Upper lobe of right lung (tissue), 1 donor: ENCODE results near the gene KLHL17. TPM values are rescaled to one million over a fixed set of nuclear protein-coding genes. Genes with fewer than 3 reads are reported as not detected.

Experiments used
- ATAC-seq: fragments of 200-7000 bp; cut with Tn5 transposase; one replicate; pipeline ENCODE4 v1.9.1; 2020; ENCODE audit warnings: mild to moderate bottlenecking, moderate library complexity
- DNase-seq: peaks from one replicate; pipeline ENCODE4 v3.0.0-alpha.2; 2020
- H3K27ac ChIP-seq: fragments of 200-600 bp; one replicate; pipeline ENCODE4 v1.8.0; 2022
- H3K27me3 ChIP-seq: fragments of 200-600 bp; one replicate; pipeline ENCODE4 v1.8.0; 2022; ENCODE audit warnings: mild to moderate bottlenecking
- H3K36me3 ChIP-seq: fragments of 200-600 bp; one replicate; pipeline ENCODE4 v1.8.0; 2022
- H3K4me1 ChIP-seq: fragments of 200-600 bp; one replicate; pipeline ENCODE4 v1.8.0; 2022
- H3K4me3 ChIP-seq: fragments of 200-600 bp; one replicate; pipeline ENCODE4 v1.8.0; 2022; ENCODE audit warnings: mild to moderate bottlenecking
- H3K9me3 ChIP-seq: fragments of 200-600 bp; one replicate; pipeline ENCODE4 v1.8.0; 2022
- intact Hi-C: fragments of 100-400 bp; cut with DNase I; formaldehyde crosslinking; loops from one replicate; pipeline ENCODE4 v1.11.0; 2022
- total RNA-seq: library from RNA; stranded (reverse); fragmentation: NEBNext Ultra II Directional; extraction: Animal tissue kit (Norgen Biotek cat#: 25700); gene quantifications from one replicate; pipeline ENCODE4 v1.2.1, GENCODE V29; 2021
- TF ChIP-seq, protein P1 (sequence below): fragments of 200-600 bp; IDR thresholded peaks from one replicate; pipeline ENCODE4 v1.8.0; 2022; ENCODE audit warnings: antibody characterized with exemption
- donor health status: DM: no; HTN: yes; CAD: no; lungs with severe emphysema.

KLHL17 gene
- total RNA-seq, 1 donor from 2014 or later: 17.0 TPM

- Histone ChIP-seq H3K27me3 (peaks cover 67% of the 10 kb centered on the region), H3K9me3 (no peaks in the 10 kb centered on the region), H3K4me1 (peaks cover 5% of the 10 kb centered on the region), H3K36me3 (no peaks in the 10 kb centered on the region), H3K27ac (no peak overlapping the region), H3K4me3 (no peak overlapping the region)
- intact Hi-C loops: no loop called here
- ATAC-seq (no peak), DNase-seq (peak; percentile 58)
- TF ChIP-seq, protein P1, sequence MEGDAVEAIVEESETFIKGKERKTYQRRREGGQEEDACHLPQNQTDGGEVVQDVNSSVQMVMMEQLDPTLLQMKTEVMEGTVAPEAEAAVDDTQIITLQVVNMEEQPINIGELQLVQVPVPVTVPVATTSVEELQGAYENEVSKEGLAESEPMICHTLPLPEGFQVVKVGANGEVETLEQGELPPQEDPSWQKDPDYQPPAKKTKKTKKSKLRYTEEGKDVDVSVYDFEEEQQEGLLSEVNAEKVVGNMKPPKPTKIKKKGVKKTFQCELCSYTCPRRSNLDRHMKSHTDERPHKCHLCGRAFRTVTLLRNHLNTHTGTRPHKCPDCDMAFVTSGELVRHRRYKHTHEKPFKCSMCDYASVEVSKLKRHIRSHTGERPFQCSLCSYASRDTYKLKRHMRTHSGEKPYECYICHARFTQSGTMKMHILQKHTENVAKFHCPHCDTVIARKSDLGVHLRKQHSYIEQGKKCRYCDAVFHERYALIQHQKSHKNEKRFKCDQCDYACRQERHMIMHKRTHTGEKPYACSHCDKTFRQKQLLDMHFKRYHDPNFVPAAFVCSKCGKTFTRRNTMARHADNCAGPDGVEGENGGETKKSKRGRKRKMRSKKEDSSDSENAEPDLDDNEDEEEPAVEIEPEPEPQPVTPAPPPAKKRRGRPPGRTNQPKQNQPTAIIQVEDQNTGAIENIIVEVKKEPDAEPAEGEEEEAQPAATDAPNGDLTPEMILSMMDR: no peak
Measured at GRCh38 chr1:913491-914130, 46.8 kb upstream of the KLHL17 start.

- Histone ChIP-seq H3K36me3 (no peaks in the 10 kb centered on the region), H3K4me3 (no peak overlapping the region), H3K27me3 (peaks cover 74% of the 10 kb centered on the region), H3K4me1 (peaks cover 5% of the 10 kb centered on the region), H3K9me3 (no peaks in the 10 kb centered on the region), H3K27ac (no peak overlapping the region)
- DNase-seq: peak; percentile 25
- intact Hi-C loops: no loop called here
- ATAC-seq: no peak
- TF ChIP-seq, protein P1: no peak
Measured at GRCh38 chr1:914131-914890, 46.1 kb upstream of the KLHL17 start.

DNA sequence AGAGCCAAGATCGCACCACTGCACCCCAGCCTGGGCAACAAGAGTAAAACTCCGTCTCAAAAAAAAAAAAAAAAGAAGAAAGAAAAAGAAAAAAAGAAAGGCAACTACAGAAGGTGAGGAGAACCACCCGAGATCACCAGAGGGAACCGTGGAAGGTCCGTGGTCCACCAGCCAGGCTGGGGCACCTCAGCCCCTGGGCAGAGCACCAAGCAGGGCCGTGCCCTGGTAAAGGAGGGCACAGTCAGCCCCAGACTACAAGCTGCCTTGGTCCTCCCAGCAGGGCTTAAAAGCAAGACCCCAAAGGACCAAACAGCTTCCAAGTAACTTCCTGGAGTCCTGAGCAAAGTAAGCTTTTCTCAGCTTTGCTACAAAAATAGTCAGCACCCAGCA lies 45.5 kb upstream of the KLHL17 start:
- H3K36me3 ChIP-seq: no peaks in the 10 kb centered on the region
- TF ChIP-seq, protein P1: no peak
- intact Hi-C loops: no loop called here
- peaks cover 5% of the 10 kb centered on the region for H3K4me1 ChIP-seq
- no peak overlapping the region for H3K27ac ChIP-seq
- no peak overlapping the region for H3K4me3 ChIP-seq
- H3K27me3 ChIP-seq: peaks cover 80% of the 10 kb centered on the region
- ATAC-seq (no peak), DNase-seq (peak; percentile 18)
- no peaks in the 10 kb centered on the region for H3K9me3 ChIP-seq

DNA sequence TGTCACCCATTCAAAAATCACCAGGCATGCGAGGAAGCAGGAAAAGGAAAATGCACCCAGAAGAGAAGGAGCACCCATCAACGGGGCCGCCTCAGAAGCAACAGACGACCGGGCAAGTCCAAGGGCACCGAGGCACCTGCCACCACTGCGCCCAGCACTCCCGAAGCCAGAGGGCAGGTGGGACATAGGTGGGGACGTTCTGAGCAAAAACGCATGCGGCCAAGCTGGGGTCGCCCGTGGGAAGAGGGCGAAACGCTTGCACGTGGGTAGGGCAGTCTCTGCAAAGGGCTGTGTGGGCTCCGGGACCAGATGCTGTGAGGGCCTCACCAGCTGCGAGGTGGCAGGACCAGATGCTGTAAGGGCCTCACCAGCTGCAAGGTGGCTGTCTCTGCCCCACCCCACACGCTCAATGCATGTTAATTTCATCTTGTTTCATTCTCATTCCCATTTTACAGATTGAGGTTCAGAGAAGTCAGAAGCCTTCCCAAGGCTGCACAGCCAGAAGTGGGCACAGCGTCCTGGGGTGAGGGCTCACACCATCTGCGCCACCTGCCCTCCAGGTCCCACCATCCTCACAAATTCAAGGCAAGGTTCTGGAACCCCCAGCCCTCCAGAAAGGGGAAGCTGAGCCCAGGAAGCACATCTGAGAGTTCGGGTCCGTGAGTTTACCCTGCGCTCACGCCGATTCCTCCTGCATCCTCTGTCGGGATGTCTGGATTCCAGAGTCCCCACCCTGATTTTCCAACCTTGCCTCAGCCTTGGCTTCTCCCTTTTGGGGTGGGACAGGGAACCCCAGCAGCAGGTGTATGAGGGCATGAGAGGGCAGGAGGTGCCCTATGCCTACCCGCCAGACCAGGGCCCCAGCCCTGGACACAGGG lies 44.9 kb upstream of the KLHL17 start:
- TF ChIP-seq, protein P1: no peak
- Histone ChIP-seq H3K9me3 (no peaks in the 10 kb centered on the region), H3K4me1 (peaks cover 8% of the 10 kb centered on the region), H3K27ac (no peak overlapping the region), H3K4me3 (no peak overlapping the region), H3K36me3 (no peaks in the 10 kb centered on the region), H3K27me3 (peaks cover 81% of the 10 kb centered on the region)
- ATAC-seq (no peak), DNase-seq (peak; percentile 54)
- intact Hi-C loops: no loop called here

GRCh38 chr1:916173-917075 lies 44.0 kb upstream of the KLHL17 start:
- Histone ChIP-seq H3K36me3 (no peaks in the 10 kb centered on the region), H3K27me3 (peaks cover 88% of the 10 kb centered on the region), H3K27ac (no peak overlapping the region), H3K4me1 (peaks cover 16% of the 10 kb centered on the region), H3K4me3 (no peak overlapping the region), H3K9me3 (no peaks in the 10 kb centered on the region)
- DNase-seq (peak; percentile 63), ATAC-seq (no peak)
- TF ChIP-seq, protein P1: no peak
- intact Hi-C loops: no loop called here
